IPS-18a (cell line): ENCODE measurements around the gene BCAS3.

Experiments
- H3K27ac ChIP-seq: one replicate; pipeline ENCODE4 v1.5.1; 2013; ENCODE audit warnings: low read length
- H3K27me3 ChIP-seq: one replicate; pipeline ENCODE4 v1.6.1; 2013; ENCODE audit warnings: mild to moderate bottlenecking, low read length; ENCODE audit not compliant: control insufficient read depth, insufficient read depth
- H3K36me3 ChIP-seq: one replicate; pipeline ENCODE4 v1.6.1; 2013; ENCODE audit warnings: low read depth, low read length; ENCODE audit not compliant: control insufficient read depth
- H3K4me1 ChIP-seq: one replicate; pipeline ENCODE4 v1.6.1; 2013; ENCODE audit warnings: low read depth, low read length; ENCODE audit not compliant: control insufficient read depth
- H3K4me3 ChIP-seq: one replicate; pipeline ENCODE4 v1.5.1; 2013; ENCODE audit warnings: low read length
- H3K9ac ChIP-seq: one replicate; pipeline ENCODE4 v1.6.1; 2013; ENCODE audit warnings: mild to moderate bottlenecking, low read length, moderate library complexity
- H3K9me3 ChIP-seq: one replicate; pipeline ENCODE4 v1.6.1; 2013; ENCODE audit warnings: low read depth, low read length; ENCODE audit not compliant: control insufficient read depth

Gene BCAS3

GRCh38 chr17:61338000-61338798, 660.5 kb downstream of the BCAS3 start:
- Histone ChIP-seq H3K9me3 (no peaks in the 10 kb centered on the region), H3K27ac (no peak overlapping the region), H3K36me3 (no peaks in the 10 kb centered on the region), H3K27me3 (no peaks in the 10 kb centered on the region), H3K9ac (no peak overlapping the region), H3K4me3 (no peak overlapping the region), H3K4me1 (no peaks in the 10 kb centered on the region)

GRCh38 chr17:61338874-61339478, 661.3 kb downstream of the BCAS3 start:
- Histone ChIP-seq H3K4me3 (no peak overlapping the region), H3K9me3 (no peaks in the 10 kb centered on the region), H3K36me3 (no peaks in the 10 kb centered on the region), H3K27ac (no peak overlapping the region), H3K27me3 (no peaks in the 10 kb centered on the region), H3K9ac (no peak overlapping the region), H3K4me1 (no peaks in the 10 kb centered on the region)

GRCh38 chr17:61340431-61341209, 663.0 kb downstream of the BCAS3 start:
- no peaks in the 10 kb centered on the region for H3K9me3 ChIP-seq
- no peak overlapping the region for H3K9ac ChIP-seq
- no peak overlapping the region for H3K27ac ChIP-seq
- no peaks in the 10 kb centered on the region for H3K4me1 ChIP-seq
- H3K36me3 ChIP-seq: no peaks in the 10 kb centered on the region
- no peak overlapping the region for H3K4me3 ChIP-seq
- no peaks in the 10 kb centered on the region for H3K27me3 ChIP-seq

GRCh38 chr17:61343576-61343975, 665.9 kb downstream of the BCAS3 start:
- H3K27me3 ChIP-seq: no peaks in the 10 kb centered on the region
- no peaks in the 10 kb centered on the region for H3K4me1 ChIP-seq
- no peaks in the 10 kb centered on the region for H3K36me3 ChIP-seq
- H3K27ac ChIP-seq: no peak overlapping the region
- H3K9me3 ChIP-seq: no peaks in the 10 kb centered on the region
- no peak overlapping the region for H3K4me3 ChIP-seq
- no peak overlapping the region for H3K9ac ChIP-seq

GRCh38 chr17:61345061-61345460, 667.4 kb downstream of the BCAS3 start:
- no peaks in the 10 kb centered on the region for H3K36me3 ChIP-seq
- no peaks in the 10 kb centered on the region for H3K27me3 ChIP-seq
- no peaks in the 10 kb centered on the region for H3K4me1 ChIP-seq
- H3K4me3 ChIP-seq: no peak overlapping the region
- H3K9ac ChIP-seq: no peak overlapping the region
- H3K27ac ChIP-seq: no peak overlapping the region
- H3K9me3 ChIP-seq: no peaks in the 10 kb centered on the region

GRCh38 chr17:61345825-61346666, 668.4 kb downstream of the BCAS3 start:
- H3K4me1 ChIP-seq: no peaks in the 10 kb centered on the region
- H3K27ac ChIP-seq: no peak overlapping the region
- no peaks in the 10 kb centered on the region for H3K27me3 ChIP-seq

GRCh38 chr17:61349350-61349749, 671.7 kb downstream of the BCAS3 start:
- Histone ChIP-seq H3K9me3 (no peaks in the 10 kb centered on the region), H3K27me3 (no peaks in the 10 kb centered on the region), H3K4me3 (no peak overlapping the region), H3K4me1 (peaks cover 12% of the 10 kb centered on the region), H3K9ac (no peak overlapping the region), H3K36me3 (no peaks in the 10 kb centered on the region), H3K27ac (no peak overlapping the region)

More at GRCh38 chr17:61345825-61346666, 668.4 kb downstream of the BCAS3 start:
- Histone ChIP-seq H3K9me3 (no peaks in the 10 kb centered on the region), H3K36me3 (no peaks in the 10 kb centered on the region), H3K9ac (no peak overlapping the region), H3K4me3 (no peak overlapping the region)

- no peaks in the 10 kb centered on the region for H3K27me3 ChIP-seq
- no peak overlapping the region for H3K27ac ChIP-seq
- no peaks in the 10 kb centered on the region for H3K36me3 ChIP-seq
- no peaks in the 10 kb centered on the region for H3K9me3 ChIP-seq
- peaks cover 16% of the 10 kb centered on the region for H3K4me1 ChIP-seq
- no peak overlapping the region for H3K4me3 ChIP-seq
- H3K9ac ChIP-seq: no peak overlapping the region
These were observed 674.2 kb downstream of the BCAS3 start for GRCh38 chr17:61351745-61352407.

- no peak overlapping the region for H3K9ac ChIP-seq
- no peaks in the 10 kb centered on the region for H3K27me3 ChIP-seq
- no peak overlapping the region for H3K4me3 ChIP-seq
- H3K4me1 ChIP-seq: peaks cover 16% of the 10 kb centered on the region
- H3K36me3 ChIP-seq: no peaks in the 10 kb centered on the region
- H3K27ac ChIP-seq: no peak overlapping the region
- no peaks in the 10 kb centered on the region for H3K9me3 ChIP-seq
These were observed 674.7 kb downstream of the BCAS3 start for GRCh38 chr17:61352408-61352770.

GRCh38 chr17:61352781-61353491, 675.3 kb downstream of the BCAS3 start:
- Histone ChIP-seq H3K27me3 (no peaks in the 10 kb centered on the region), H3K36me3 (no peaks in the 10 kb centered on the region), H3K9me3 (no peaks in the 10 kb centered on the region), H3K9ac (no peak overlapping the region), H3K4me3 (no peak overlapping the region), H3K4me1 (peaks cover 16% of the 10 kb centered on the region), H3K27ac (no peak overlapping the region)
